Testis (tissue), 3 donors: ENCODE measurements around the gene SMIM23. TPM values are rescaled to one million over a fixed set of nuclear protein-coding genes. Genes with fewer than 3 reads are reported as not detected.

ENCODE experiments used
- DNase-seq: peaks from one replicate; pipeline ENCODE4 v3.0.0-alpha.2; 2019
- H3K27ac ChIP-seq, 2 donors: fragments of 200-600 bp; sonication (generic); one replicate each; pipeline ENCODE4 v1.5.1; 2019
- H3K27me3 ChIP-seq: fragments of 200-600 bp; sonication (generic); one replicate; pipeline ENCODE4 v1.5.1; 2019
- H3K36me3 ChIP-seq: fragments of 200-600 bp; sonication (generic); one replicate; pipeline ENCODE4 v1.5.1; 2017; ENCODE audit warnings: low read depth; ENCODE audit errors: missing control alignments
- H3K4me1 ChIP-seq: fragments of 200-600 bp; sonication (generic); one replicate; pipeline ENCODE4 v1.5.1; 2019
- H3K4me3 ChIP-seq, 2 donors: fragments of 200-600 bp; sonication (generic); one replicate each; pipeline ENCODE4 v1.5.1; 2017 to 2019
- H3K9me3 ChIP-seq: fragments of 200-600 bp; sonication (generic); one replicate; pipeline ENCODE4 v1.5.1; 2017
- POLR2A ChIP-seq: fragments of 450-650 bp; IDR thresholded peaks from one replicate; pipeline ENCODE4 v1.6.1; 2017; ENCODE audit warnings: antibody characterized with exemption, mild to moderate bottlenecking, moderate library complexity
- WGBS, 2 donors: methylation state at CpG; one replicate each; pipeline ENCODE4 v1.1.5; 2018; 5-methylcytosine and 5-hydroxymethylcytosine counted together
- intact Hi-C: fragments of 100-400 bp; cut with DNase I; formaldehyde crosslinking; loops from one replicate; pipeline ENCODE4 v1.15.1; 2023; ENCODE audit warnings: low total_unique reads
- polyA plus RNA-seq: library from polyadenylated mRNA; stranded (reverse); fragments of 350-450 nt; fragmentation: Illumina TruSeq; extraction: RNeasy Lipid Tissue Mini Kit (QIAGEN cat#74804); gene quantifications from one replicate; pipeline ENCODE4 v1.2.3, GENCODE V29; 2014; ENCODE audit warnings: low read depth, low replicate concordance; ENCODE audit not compliant: insufficient read depth
- total RNA-seq, 2 donors: library from RNA; depleted of rRNA; stranded (reverse); fragments of >200 nt; gene quantifications; one replicate each; pipeline ENCODE4 v1.2.3, GENCODE V29; 2016
- TF ChIP-seq, protein P1 (sequence below), 3 experiments: fragments of 450-650 bp in 2 of 3; fragments of 200-600 bp in 1 of 3; sonication (generic) in 1 of 3; IDR thresholded peaks; one replicate each; pipeline ENCODE4 v1.5.1; 2016 to 2019; ENCODE audit warnings: antibody characterized with exemption in 3 of 3, mild to moderate bottlenecking in 2 of 3, moderate library complexity in 1 of 3

The SMIM23 gene
- total and polyA plus RNA-seq, 3 donors from 2014 or later = 1.4 to 24.4 (median 3.4) TPM

DNA sequence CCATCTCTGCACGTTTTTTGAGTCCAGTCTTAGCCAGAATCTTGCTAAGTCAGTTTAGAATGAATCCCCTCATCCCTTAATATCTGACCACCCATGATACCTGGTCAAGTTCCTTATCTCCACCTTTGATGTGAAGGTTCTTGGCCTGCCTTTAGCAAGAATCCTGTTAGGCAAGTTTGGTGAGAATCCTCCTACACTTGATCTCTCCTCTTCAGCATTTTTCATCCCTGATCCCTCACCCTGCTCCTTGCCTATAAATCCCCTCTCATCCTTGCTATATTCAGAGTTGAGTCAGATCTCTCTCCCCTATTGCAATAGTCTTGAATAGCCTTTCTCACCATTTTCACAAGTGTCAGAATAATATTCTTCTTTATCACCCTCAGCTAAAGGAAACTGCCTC is 31.0 kb downstream of the SMIM23 start:
- no peaks in the 10 kb centered on the region for H3K36me3 ChIP-seq
- WGBS, 2 donors = 65 to 72% methylated on average over 1 of the region's 1 CpG

DNA sequence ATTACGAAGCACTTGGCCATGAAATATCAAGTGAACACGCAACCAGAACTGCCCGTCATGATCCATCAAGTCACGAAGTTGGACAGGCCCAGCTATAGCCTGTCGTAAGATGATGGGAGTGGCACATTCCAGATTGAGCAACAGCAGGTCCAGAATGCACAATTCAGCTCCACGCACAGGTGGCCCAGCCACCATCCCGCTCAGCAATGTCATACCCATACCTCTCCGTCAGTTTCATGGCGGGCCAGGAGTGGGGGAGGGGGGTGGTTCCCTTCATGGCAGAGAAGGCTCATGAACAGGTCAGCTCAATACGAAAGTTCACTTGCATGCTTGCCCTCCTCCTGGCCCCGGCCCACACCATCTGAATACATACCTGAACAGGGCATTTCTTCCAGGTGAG is 34.9 kb downstream of the SMIM23 start:
- H3K9me3 ChIP-seq = no peaks in the 10 kb centered on the region
- intact Hi-C loops = no loop called here
- WGBS, 2 donors = 95 to 96% methylated on average over 10 to 11 of the region's 11 CpGs
- no peak overlapping the region for H3K27ac ChIP-seq
- no peak for DNase-seq
- no peak for TF ChIP-seq POLR2A
- TF ChIP-seq, protein P1, sequence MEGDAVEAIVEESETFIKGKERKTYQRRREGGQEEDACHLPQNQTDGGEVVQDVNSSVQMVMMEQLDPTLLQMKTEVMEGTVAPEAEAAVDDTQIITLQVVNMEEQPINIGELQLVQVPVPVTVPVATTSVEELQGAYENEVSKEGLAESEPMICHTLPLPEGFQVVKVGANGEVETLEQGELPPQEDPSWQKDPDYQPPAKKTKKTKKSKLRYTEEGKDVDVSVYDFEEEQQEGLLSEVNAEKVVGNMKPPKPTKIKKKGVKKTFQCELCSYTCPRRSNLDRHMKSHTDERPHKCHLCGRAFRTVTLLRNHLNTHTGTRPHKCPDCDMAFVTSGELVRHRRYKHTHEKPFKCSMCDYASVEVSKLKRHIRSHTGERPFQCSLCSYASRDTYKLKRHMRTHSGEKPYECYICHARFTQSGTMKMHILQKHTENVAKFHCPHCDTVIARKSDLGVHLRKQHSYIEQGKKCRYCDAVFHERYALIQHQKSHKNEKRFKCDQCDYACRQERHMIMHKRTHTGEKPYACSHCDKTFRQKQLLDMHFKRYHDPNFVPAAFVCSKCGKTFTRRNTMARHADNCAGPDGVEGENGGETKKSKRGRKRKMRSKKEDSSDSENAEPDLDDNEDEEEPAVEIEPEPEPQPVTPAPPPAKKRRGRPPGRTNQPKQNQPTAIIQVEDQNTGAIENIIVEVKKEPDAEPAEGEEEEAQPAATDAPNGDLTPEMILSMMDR (IDR thresholded peaks at IDR 0.05) = no peak
- H3K4me3 ChIP-seq = no peak overlapping the region
- no peaks in the 10 kb centered on the region for H3K4me1 ChIP-seq
- no peaks in the 10 kb centered on the region for H3K36me3 ChIP-seq
- no peaks in the 10 kb centered on the region for H3K27me3 ChIP-seq

More for the DNA sequence above, 31.0 kb downstream of the SMIM23 start:
- no peaks in the 10 kb centered on the region for H3K4me1 ChIP-seq
- H3K27me3 ChIP-seq = no peaks in the 10 kb centered on the region
- H3K27ac ChIP-seq = no peak overlapping the region
- intact Hi-C loops = no loop called here
- no peak for DNase-seq
- H3K9me3 ChIP-seq = no peaks in the 10 kb centered on the region
- no peak overlapping the region for H3K4me3 ChIP-seq
- TF ChIP-seq, protein P1 (IDR thresholded peaks at IDR 0.05) = no peak
- no peak for TF ChIP-seq POLR2A

DNA sequence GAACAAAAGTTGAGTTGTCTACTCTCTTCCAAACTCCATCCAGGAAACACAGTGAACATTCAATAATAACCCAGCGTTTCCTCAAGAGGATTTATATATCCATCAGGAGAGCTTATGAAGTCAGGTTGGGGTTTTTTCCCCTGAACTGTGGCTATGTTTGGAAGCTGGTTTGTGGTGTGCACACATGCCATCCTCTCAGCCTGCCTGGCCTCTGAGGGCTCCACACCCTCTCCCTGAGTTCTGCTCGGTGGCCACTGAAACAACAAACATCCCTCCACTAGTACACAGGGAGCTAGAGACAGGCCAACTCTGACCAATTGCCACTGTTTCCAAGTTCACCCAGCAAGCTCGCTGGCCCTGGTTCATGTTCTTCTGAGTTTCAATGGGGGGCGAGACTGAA is 35.7 kb downstream of the SMIM23 start:
- Histone ChIP-seq H3K27me3 (no peaks in the 10 kb centered on the region), H3K36me3 (no peaks in the 10 kb centered on the region), H3K4me1 (no peaks in the 10 kb centered on the region), H3K4me3 (no peak overlapping the region), H3K9me3 (no peaks in the 10 kb centered on the region), H3K27ac (no peak overlapping the region)
- TF ChIP-seq POLR2A = no peak
- TF ChIP-seq, protein P1 (IDR thresholded peaks at IDR 0.05) = no peak
- DNase-seq = no peak
- WGBS, 2 donors = 74 to 90% methylated on average over 3 to 4 of the region's 4 CpGs
- intact Hi-C loops = no loop called here

DNA sequence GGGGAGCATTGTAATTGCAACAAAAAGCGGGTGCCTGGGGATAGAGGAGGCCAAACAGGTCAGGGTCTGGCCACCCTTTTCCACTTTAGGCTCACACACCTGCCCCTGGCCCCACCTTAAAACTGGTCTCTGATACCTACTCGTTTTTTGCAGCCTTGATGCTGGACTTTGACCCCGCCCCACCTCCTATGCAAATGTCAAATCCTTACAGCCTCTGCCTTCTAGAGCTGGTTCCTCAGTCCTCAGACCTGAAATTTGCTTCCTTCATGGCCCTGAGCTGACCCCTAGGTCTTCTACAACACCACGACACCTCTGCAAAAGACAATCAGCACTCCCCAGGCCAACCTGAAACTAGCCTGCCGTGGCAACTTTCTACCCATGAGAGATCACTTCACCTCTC is 37.7 kb downstream of the SMIM23 start:
- intact Hi-C loops = no loop called here
- H3K27ac ChIP-seq = no peak overlapping the region
- no peaks in the 10 kb centered on the region for H3K36me3 ChIP-seq
- no peaks in the 10 kb centered on the region for H3K9me3 ChIP-seq
- TF ChIP-seq, protein P1 (IDR thresholded peaks at IDR 0.05) = no peak
- no peak for TF ChIP-seq POLR2A
- WGBS, 2 donors = 64 to 68% methylated on average over 5 of the region's 5 CpGs
- no peaks in the 10 kb centered on the region for H3K27me3 ChIP-seq
- no peak overlapping the region for H3K4me3 ChIP-seq
- no peak for DNase-seq
- no peaks in the 10 kb centered on the region for H3K4me1 ChIP-seq

DNA sequence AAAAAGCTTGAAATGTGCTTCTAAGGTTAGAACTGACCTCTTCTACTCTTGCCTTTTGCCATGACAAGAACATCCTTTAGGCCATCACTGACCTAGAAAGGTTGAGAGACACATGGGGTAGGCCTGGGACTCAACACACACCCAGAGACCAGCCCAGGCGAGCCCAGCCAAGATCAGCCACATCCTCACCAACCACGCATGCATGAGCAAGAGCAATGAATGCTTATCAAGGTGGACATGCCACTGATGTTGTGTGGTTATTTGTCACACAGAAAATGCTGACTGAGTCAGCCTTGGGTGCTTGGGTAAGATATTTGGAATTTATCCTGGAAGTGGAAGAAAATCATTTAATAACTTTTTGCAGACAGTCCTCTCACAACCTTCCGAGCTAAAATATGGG is 39.4 kb downstream of the SMIM23 start:
- Histone ChIP-seq H3K36me3 (no peaks in the 10 kb centered on the region), H3K27ac (no peak overlapping the region), H3K9me3 (no peaks in the 10 kb centered on the region), H3K27me3 (no peaks in the 10 kb centered on the region), H3K4me1 (no peaks in the 10 kb centered on the region), H3K4me3 (no peak overlapping the region)
- WGBS, 2 donors = 95 to 100% methylated on average over 3 of the region's 3 CpGs
- intact Hi-C loops = no loop called here
- DNase-seq = no peak
- TF ChIP-seq, protein P1 (IDR thresholded peaks at IDR 0.05) = no peak
- no peak for TF ChIP-seq POLR2A
